ENCODE data around the gene DCLK3. TPM values are rescaled to one million over a fixed set of nuclear protein-coding genes. Genes with fewer than 3 reads are reported as not detected.
A peak's percentile ranks its signal among the peaks of the same experiment; 100 is the strongest.

DCLK3 gene, protein sequence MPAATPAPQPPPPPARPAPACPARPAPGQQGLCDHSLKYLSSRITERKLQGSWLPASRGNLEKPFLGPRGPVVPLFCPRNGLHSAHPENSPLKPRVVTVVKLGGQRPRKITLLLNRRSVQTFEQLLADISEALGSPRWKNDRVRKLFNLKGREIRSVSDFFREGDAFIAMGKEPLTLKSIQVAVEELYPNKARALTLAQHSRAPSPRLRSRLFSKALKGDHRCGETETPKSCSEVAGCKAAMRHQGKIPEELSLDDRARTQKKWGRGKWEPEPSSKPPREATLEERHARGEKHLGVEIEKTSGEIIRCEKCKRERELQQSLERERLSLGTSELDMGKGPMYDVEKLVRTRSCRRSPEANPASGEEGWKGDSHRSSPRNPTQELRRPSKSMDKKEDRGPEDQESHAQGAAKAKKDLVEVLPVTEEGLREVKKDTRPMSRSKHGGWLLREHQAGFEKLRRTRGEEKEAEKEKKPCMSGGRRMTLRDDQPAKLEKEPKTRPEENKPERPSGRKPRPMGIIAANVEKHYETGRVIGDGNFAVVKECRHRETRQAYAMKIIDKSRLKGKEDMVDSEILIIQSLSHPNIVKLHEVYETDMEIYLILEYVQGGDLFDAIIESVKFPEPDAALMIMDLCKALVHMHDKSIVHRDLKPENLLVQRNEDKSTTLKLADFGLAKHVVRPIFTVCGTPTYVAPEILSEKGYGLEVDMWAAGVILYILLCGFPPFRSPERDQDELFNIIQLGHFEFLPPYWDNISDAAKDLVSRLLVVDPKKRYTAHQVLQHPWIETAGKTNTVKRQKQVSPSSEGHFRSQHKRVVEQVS
- not detected in 2 replicates for total RNA-seq

DNA sequence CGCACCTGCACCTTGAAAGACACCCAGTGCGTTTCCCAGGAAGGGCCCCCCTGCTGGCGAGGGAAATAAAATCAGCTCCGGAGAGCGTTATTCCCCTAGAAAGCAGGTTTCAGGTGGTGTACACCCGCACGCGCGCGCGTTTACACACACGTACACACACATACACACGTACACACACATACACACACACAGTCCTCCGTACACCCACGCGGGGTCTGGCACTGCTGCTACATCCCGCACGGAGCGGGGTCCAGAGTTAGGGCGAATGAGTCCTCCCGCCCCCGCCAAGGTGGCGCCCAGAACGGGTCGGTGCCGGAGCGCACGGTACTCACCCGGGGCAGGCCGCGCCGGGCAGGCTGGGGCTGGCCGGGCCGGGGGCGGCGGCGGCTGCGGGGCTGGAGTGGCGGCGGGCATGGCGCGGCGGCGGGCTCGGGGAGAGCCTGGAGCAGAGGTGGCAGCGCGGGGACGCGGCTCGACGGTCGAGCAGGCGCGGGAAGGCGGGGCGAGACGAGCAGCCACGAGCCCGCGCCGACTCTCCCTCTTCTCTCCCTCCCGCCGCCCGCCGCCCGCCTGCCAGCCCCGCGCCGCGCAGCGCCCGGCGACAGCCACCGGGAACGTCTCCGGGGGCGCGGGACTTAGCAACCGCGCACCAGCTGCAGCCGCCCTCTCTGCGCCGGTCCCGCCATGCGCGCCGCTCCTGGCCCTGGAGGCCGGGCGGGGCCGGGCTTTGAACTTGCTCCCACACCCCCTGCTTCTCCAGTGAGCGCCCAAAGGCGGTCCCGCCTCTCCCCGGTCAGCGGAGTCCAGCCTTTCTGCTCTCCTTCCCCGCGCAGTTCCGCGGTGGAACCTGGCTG is at the start of gene DCLK3:
DCLK3 (minus strand) TSS at position 704 of the 854 bp plus-strand sequence; CDS start at position 414, 290 bp downstream.
- H3K27me3 Mint-ChIP-seq: peaks cover 70% of the 10 kb centered on the region
- no peak for DNase-seq
- intact Hi-C loops (cut with micrococcal nuclease): no loop called here
- H3K4me3 Mint-ChIP-seq: peak within 1 kb of the TSS; percentile 72
- no peak within 1 kb of the TSS for H3K27ac Mint-ChIP-seq
- H3K9me3 Mint-ChIP-seq: no peaks in the 10 kb centered on the region
- no peaks in the 10 kb centered on the region for H3K36me3 Mint-ChIP-seq (ENCODE audit: low read depth)
- peaks cover 2% of the 10 kb centered on the region for H3K4me1 Mint-ChIP-seq

DNA sequence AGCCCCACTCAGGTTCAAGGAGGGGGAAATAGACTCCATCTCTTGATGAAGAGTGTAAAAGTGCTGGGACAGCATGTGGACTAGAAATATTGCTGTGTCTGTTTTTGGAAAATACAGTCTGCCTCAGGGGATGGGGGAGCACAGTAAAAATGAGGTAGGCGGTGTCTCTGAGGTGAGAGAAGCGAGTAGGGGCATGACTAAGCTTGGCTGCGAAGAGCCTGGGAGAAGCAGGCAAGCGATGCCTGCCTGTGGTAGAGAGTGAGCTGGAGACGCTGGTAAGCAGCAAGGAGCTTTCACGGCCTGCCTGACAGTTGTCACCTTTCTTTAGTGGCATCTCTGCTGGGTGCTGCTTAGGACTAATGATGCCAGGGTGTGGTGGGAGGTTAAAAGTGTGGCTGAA is 49.0 kb upstream of the DCLK3 start:
- DNase-seq: no peak
- no peak overlapping the region for H3K27ac Mint-ChIP-seq
- no peaks in the 10 kb centered on the region for H3K36me3 Mint-ChIP-seq (ENCODE audit: low read depth)
- H3K27me3 Mint-ChIP-seq: peaks cover 16% of the 10 kb centered on the region
- no peaks in the 10 kb centered on the region for H3K9me3 Mint-ChIP-seq
- H3K4me1 Mint-ChIP-seq: no peaks in the 10 kb centered on the region
- H3K4me3 Mint-ChIP-seq: no peak overlapping the region
- intact Hi-C loops (cut with micrococcal nuclease): no loop called here

DNA sequence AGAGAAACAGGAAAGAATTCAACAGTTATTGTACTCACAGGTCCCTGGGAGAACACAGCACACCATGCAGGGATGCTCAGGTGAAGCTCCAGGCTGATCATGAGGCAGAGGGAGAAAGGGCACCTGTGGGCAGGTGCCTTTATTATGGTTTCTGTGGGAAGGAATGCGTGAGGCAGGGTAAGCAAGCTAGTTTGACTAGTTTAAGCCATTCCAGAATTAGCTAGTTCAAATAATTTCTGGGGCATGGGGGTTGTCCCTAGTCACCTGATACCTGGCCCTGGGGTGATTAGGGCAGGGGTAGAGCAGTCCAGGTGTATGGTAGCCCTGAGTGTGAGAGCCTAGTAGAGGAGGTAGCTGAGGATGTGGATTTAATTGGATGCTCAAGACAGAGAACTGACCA is 47.9 kb upstream of the DCLK3 start:
- intact Hi-C loops (cut with micrococcal nuclease): no loop called here
- peaks cover 20% of the 10 kb centered on the region for H3K27me3 Mint-ChIP-seq
- DNase-seq: no peak
- H3K36me3 Mint-ChIP-seq (ENCODE audit: low read depth): no peaks in the 10 kb centered on the region
- no peak overlapping the region for H3K4me3 Mint-ChIP-seq
- H3K4me1 Mint-ChIP-seq: no peaks in the 10 kb centered on the region
- H3K9me3 Mint-ChIP-seq: no peaks in the 10 kb centered on the region
- no peak overlapping the region for H3K27ac Mint-ChIP-seq

DNA sequence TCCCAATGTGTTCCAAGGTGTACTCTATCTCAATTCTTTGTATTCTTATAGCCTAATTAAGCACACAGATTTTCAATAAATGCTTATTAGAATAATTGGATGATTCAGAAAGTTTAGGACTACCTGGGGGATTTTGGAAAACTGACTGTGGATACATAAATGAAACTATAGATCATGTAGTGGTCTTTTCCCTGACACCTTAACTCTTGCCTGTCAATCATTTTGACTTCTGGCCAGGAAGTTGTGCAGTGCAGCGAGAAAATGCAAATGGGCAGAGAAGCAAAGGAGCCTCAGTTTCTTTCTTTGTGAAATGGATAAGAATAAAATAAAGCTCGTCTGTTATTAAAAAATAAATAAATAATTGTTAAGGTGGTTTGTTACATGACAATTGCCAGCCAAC is 47.4 kb upstream of the DCLK3 start:
- Mint-ChIP-seq H3K9me3 (no peaks in the 10 kb centered on the region), H3K27me3 (peaks cover 22% of the 10 kb centered on the region), H3K36me3 (ENCODE audit: low read depth) (no peaks in the 10 kb centered on the region), H3K4me3 (no peak overlapping the region), H3K4me1 (no peaks in the 10 kb centered on the region), H3K27ac (no peak overlapping the region)
- DNase-seq: no peak
- intact Hi-C loops (cut with micrococcal nuclease): no loop called here

DNA sequence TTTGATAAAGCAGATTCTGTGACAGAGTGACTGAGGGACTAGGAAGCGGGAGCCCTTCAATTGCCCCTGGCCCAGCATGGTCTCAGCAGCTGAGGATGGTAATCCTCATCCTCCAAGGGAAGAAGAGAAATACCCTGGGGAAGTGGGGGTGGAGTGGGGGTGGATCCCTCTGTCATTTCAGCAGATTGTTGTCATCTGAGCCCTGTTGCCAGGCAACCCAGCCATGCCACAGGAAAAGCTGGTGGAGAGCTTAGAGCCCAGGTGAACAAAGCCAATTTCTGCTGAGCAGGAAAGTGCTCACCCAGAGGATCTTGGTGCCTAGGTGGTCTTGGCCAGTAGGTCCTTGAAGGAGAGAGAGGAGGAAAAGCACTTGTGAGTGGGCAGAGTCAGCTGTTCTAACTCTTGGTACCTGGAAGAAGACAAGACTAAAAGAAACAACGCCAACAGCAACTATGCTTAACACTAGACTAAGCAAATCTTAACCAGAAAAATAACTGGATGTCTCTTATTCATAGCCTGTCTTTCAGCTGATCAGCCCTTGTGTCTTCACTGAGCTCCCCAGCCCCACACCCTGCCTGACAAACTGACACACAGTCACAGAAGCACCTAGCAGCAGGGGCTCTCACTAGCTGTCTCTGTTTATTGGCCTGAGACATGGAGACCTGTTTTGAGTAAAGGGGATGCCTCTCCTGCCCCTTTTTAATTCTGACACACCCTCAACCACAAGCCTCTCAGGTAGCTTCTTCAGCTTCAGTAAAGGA is 40.1 kb upstream of the DCLK3 start:
- Mint-ChIP-seq H3K27ac (no peak overlapping the region), H3K4me1 (no peaks in the 10 kb centered on the region), H3K27me3 (peaks cover 27% of the 10 kb centered on the region), H3K9me3 (no peaks in the 10 kb centered on the region), H3K36me3 (ENCODE audit: low read depth) (no peaks in the 10 kb centered on the region), H3K4me3 (no peak overlapping the region)
- no peak for DNase-seq
- intact Hi-C loops (cut with micrococcal nuclease): loop anchor here (5.0 kb wide), 1 partner anchor 1073 kb away; no protein-coding TSS in a partner anchor

DNA sequence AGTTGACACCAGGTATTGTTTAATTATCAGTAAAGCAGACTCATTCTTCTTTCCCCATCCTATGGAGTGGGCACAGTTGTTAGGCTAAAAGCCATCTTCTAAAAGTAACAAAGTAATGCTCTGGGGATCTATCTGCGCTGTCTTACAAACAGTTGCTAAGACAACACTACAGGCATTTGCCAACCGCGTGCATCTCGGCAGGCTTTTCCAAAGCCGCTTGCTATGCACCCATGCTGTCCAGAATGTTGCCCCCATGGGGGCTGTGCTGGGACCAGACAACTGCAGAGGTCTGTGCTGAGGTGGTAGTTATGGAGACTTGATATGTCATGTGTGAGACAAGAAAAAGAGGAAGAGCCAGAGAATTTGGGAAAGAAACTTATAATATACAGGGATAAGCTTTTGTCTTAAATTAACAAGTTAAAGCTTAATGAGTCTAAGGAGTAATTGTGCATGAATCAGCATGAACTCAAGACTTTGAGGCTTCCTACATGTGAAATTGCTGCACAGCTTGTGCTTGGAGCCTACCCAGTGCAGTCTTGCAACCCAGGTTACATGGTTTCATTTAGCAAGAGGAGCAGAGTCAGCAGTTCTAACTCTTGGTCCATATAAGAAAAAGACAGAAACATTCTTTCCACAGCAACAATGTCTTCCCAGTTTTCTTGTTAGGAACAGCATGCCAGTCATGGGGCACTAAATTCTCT is 38.9 kb upstream of the DCLK3 start:
- Mint-ChIP-seq H3K27ac (no peak overlapping the region), H3K9me3 (no peaks in the 10 kb centered on the region), H3K4me1 (no peaks in the 10 kb centered on the region), H3K36me3 (ENCODE audit: low read depth) (no peaks in the 10 kb centered on the region), H3K4me3 (no peak overlapping the region), H3K27me3 (peaks cover 21% of the 10 kb centered on the region)
- intact Hi-C loops (cut with micrococcal nuclease): no loop called here
- DNase-seq: no peak

DNA sequence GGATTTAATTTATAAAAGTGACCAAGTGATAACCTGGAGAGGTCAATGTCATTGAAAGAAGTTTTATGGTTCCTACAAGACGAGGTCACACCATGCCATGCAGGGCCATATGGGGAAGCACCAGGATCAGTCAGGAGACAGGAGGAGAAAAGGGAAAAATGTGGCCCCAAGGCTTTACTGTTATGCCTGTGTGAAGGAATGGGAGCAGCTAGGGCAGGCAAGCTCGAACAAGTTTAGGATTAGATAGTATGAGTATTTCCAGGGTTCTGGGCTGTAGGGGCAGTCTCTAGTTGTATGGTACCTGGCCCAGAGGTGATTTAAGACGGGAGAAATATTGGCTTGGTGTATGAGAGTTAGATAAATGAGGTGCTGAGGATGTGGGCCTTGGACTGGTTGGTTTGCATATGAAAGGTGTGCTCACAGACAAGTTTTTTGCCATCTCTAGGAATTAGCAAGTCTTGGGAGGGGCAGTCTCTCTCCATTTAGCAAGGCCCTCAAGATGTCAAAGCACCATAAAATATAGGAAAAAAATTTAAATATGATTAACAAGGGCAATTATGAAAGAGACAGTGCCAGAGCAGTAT is 36.3 kb upstream of the DCLK3 start:
- H3K4me1 Mint-ChIP-seq: no peaks in the 10 kb centered on the region
- DNase-seq: no peak
- H3K27me3 Mint-ChIP-seq: peaks cover 12% of the 10 kb centered on the region
- H3K4me3 Mint-ChIP-seq: no peak overlapping the region
- intact Hi-C loops (cut with micrococcal nuclease): no loop called here
- H3K9me3 Mint-ChIP-seq: no peaks in the 10 kb centered on the region
- no peaks in the 10 kb centered on the region for H3K36me3 Mint-ChIP-seq (ENCODE audit: low read depth)
- H3K27ac Mint-ChIP-seq: no peak overlapping the region

DNA sequence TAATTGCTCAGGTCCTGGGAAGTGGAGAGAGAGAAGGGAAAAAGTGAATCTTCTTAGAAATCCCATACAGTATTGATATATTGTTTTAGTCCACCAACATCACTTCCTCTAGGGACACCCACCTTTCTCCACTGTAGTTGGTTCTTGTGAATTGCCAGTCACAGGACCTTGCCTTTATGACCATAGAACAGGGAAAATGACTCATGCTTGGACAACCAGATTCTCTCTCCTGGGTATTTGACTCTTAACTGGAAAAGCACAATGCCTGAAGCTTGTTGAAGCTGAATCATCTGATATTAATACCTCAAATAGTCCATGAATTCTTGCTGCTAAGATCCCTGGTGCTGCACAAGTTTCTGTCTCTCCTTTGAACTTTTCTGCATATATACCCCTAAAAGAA is 32.5 kb upstream of the DCLK3 start:
- no peaks in the 10 kb centered on the region for H3K4me1 Mint-ChIP-seq
- no peak overlapping the region for H3K27ac Mint-ChIP-seq
- no peak overlapping the region for H3K4me3 Mint-ChIP-seq
- intact Hi-C loops (cut with micrococcal nuclease): no loop called here
- no peaks in the 10 kb centered on the region for H3K36me3 Mint-ChIP-seq (ENCODE audit: low read depth)
- H3K9me3 Mint-ChIP-seq: no peaks in the 10 kb centered on the region
- peaks cover 15% of the 10 kb centered on the region for H3K27me3 Mint-ChIP-seq
- DNase-seq: peak; percentile 40

DNA sequence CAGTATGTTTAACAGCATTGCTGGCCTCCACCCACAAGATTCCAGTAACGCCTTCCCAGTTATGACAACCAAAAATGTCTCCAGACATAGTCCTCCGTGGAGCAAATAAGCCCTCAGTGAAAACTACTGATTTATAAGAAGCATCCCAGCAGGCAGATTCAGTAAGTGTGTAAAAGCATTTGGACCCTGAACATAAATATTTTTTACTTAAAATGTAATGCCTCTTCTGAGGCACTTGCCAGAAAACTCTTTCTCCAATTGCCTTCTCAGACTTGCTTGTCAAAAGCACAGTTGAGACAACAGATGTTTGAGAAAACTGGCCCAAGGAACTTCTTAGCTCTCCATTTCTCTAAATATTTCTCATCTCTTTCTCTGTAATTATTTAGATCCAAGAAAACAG is 31.8 kb upstream of the DCLK3 start:
- peak; percentile 6 for DNase-seq
- H3K9me3 Mint-ChIP-seq: no peaks in the 10 kb centered on the region
- H3K36me3 Mint-ChIP-seq (ENCODE audit: low read depth): no peaks in the 10 kb centered on the region
- no peaks in the 10 kb centered on the region for H3K4me1 Mint-ChIP-seq
- no peak overlapping the region for H3K4me3 Mint-ChIP-seq
- intact Hi-C loops (cut with micrococcal nuclease): no loop called here
- peaks cover 14% of the 10 kb centered on the region for H3K27me3 Mint-ChIP-seq
- H3K27ac Mint-ChIP-seq: no peak overlapping the region

DNA sequence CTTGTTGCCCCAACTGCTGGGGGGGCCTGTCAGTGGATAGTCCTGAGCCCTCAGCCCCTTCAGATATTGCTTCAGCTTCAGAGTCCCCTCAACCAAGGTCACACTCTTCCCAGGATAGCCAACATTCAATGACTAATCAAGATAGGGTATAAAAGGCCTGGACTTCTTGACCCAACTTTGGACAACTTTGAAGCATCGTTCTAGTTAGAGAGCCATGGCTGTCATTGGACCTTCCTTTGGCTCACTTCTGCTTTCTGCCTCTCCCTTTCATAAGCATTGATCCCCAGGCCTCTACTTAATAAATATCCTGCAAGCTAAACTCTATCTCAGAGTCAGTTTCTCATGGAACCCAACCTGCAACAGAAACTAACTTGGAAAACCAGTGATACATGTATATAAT is 31.3 kb upstream of the DCLK3 start:
- no peaks in the 10 kb centered on the region for H3K4me1 Mint-ChIP-seq
- H3K27ac Mint-ChIP-seq: no peak overlapping the region
- H3K36me3 Mint-ChIP-seq (ENCODE audit: low read depth): no peaks in the 10 kb centered on the region
- H3K9me3 Mint-ChIP-seq: no peaks in the 10 kb centered on the region
- no peak overlapping the region for H3K4me3 Mint-ChIP-seq
- peaks cover 14% of the 10 kb centered on the region for H3K27me3 Mint-ChIP-seq
- intact Hi-C loops (cut with micrococcal nuclease): no loop called here
- DNase-seq: no peak

DNA sequence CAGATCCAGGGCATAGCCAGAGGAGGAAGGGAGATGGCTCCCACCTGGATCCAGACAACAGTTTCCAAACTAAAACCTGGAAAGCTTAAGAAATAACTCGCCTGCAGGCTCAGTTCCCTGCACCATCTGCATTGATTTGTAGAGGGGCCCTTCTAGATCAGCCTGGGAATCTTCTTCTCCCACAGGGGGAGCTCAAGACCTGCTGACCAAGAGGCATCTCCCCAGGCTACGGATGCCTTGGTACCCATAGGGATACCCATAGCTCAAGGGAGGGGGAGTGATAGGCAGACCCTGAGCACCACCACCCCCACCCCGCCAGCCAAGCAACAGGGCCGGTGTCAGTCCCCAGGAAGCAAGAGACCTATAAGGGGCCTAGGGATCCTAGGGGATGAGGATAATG is 28.0 kb upstream of the DCLK3 start:
- intact Hi-C loops (cut with micrococcal nuclease): loop anchor here (2.0 kb wide), 1 partner anchor 166 kb away; no protein-coding TSS in a partner anchor
- Mint-ChIP-seq H3K27me3 (peaks cover 19% of the 10 kb centered on the region), H3K36me3 (ENCODE audit: low read depth) (no peaks in the 10 kb centered on the region), H3K9me3 (no peaks in the 10 kb centered on the region), H3K4me1 (no peaks in the 10 kb centered on the region), H3K4me3 (no peak overlapping the region), H3K27ac (no peak overlapping the region)
- DNase-seq: peak; percentile 69

DNA sequence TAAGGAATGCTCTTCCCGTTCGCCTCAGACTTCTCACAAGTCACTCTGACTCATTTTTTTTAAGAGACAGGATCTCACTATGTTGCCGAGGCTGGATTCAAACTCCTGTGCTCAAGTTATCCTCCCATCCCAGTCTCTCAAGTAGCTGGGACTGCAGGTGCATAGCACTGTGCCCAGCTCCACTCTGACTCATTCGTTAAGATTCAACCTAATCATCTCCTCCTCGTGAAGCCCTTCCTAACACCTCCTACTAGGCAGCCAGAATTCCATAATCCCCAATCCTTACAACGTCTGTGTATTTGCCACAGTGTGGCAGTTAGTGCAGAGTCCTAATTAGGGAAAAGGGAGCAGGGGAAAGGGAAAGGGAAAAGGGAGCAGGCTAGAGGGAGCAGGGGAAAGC is 26.4 kb upstream of the DCLK3 start:
- no peak overlapping the region for H3K27ac Mint-ChIP-seq
- peaks cover 22% of the 10 kb centered on the region for H3K27me3 Mint-ChIP-seq
- H3K4me1 Mint-ChIP-seq: no peaks in the 10 kb centered on the region
- H3K9me3 Mint-ChIP-seq: no peaks in the 10 kb centered on the region
- no peaks in the 10 kb centered on the region for H3K36me3 Mint-ChIP-seq (ENCODE audit: low read depth)
- intact Hi-C loops (cut with micrococcal nuclease): no loop called here
- DNase-seq: no peak
- no peak overlapping the region for H3K4me3 Mint-ChIP-seq
